ENCODE data around the gene SYCE1.
"Not testable (repeated sequence)": the region's sequence is repeated elsewhere in the genome, so short reads cannot be mapped to it uniquely, and the experiment has no call there.

SYCE1 gene

GRCh38 chr10:133567119-133567518, 1.7 kb upstream of the SYCE1 start:
- DNase-seq (ENCODE audit: low spot score) = no peak
- TF ChIP-seq, protein P1, sequence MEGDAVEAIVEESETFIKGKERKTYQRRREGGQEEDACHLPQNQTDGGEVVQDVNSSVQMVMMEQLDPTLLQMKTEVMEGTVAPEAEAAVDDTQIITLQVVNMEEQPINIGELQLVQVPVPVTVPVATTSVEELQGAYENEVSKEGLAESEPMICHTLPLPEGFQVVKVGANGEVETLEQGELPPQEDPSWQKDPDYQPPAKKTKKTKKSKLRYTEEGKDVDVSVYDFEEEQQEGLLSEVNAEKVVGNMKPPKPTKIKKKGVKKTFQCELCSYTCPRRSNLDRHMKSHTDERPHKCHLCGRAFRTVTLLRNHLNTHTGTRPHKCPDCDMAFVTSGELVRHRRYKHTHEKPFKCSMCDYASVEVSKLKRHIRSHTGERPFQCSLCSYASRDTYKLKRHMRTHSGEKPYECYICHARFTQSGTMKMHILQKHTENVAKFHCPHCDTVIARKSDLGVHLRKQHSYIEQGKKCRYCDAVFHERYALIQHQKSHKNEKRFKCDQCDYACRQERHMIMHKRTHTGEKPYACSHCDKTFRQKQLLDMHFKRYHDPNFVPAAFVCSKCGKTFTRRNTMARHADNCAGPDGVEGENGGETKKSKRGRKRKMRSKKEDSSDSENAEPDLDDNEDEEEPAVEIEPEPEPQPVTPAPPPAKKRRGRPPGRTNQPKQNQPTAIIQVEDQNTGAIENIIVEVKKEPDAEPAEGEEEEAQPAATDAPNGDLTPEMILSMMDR (IDR thresholded peaks at IDR 0.05; ENCODE audit: extremely low read depth, missing control alignments) = no peak

DNA sequence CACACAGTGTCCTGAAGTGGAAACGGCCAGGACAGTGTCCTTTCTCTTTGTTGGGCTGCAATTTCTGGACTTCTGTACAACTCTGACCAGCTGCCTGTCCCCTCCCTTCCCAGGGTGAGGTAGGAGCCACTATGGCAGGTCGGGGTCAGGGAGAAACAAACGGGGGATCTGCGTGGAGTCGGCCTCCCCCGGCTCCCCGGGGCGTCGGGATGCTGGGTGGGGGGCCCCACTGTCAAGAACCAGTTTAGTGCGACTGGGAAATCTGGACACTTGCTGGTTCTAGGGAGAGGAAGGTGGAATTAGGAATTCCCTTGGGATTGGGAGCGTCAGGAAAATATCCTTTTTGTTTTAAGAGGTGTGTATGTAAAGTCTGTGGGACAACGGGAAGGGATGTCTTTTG, 567 bp downstream of the SYCE1 start:
- no peak for DNase-seq (ENCODE audit: low spot score)
- TF ChIP-seq, protein P1 (IDR thresholded peaks at IDR 0.05; ENCODE audit: extremely low read depth, missing control alignments) = no peak

GRCh38 chr10:133559216-133559615, 6.2 kb downstream of the SYCE1 start:
- DNase-seq (ENCODE audit: low spot score) = no peak
- TF ChIP-seq, protein P1 (IDR thresholded peaks at IDR 0.05; ENCODE audit: extremely low read depth, missing control alignments) = no peak

GRCh38 chr10:133557381-133557780, 8.0 kb downstream of the SYCE1 start:
- TF ChIP-seq, protein P1 (IDR thresholded peaks at IDR 0.05; ENCODE audit: extremely low read depth, missing control alignments) = no peak
- no peak for DNase-seq (ENCODE audit: low spot score)

DNA sequence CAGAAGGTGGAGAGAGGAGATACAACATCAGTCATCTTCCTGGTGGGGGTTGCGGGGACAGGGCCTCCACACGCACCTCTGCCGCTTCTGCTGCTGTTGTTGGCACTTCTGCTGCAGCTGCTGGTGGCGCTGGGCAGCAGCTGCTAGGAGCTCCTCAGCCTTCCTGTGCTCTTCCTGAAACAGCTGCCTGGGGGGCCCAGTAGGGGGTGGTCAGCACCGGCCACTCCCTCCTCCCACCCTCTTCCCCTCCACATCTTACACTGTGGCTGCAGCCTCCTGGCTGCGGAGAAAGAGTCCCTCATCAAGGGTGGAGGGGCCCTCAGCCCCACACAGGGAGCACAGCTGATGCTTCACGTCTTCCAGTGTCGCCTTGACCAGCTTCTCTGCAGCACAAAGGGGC, 9.9 kb downstream of the SYCE1 start:
- TF ChIP-seq, protein P1 (IDR thresholded peaks at IDR 0.05; ENCODE audit: extremely low read depth, missing control alignments) = no peak
- DNase-seq (ENCODE audit: low spot score) = no peak

GRCh38 chr10:133554600-133554999, 10.8 kb downstream of the SYCE1 start:
- no peak for DNase-seq (ENCODE audit: low spot score)
- TF ChIP-seq, protein P1 (IDR thresholded peaks at IDR 0.05; ENCODE audit: extremely low read depth, missing control alignments) = no peak

GRCh38 chr10:133544506-133544905, 20.9 kb downstream of the SYCE1 start:
- TF ChIP-seq, protein P1 (IDR thresholded peaks at IDR 0.05; ENCODE audit: extremely low read depth, missing control alignments) = no peak
- DNase-seq (ENCODE audit: low spot score) = no peak

GRCh38 chr10:133541441-133541975, 23.9 kb downstream of the SYCE1 start:
- DNase-seq (ENCODE audit: low spot score) = not testable (repeated sequence)

Measured in GM20000 (cell line).